D721Med (cell line): ENCODE results near the gene KYAT1.
A peak's percentile ranks its signal among the peaks of the same experiment; 100 is the strongest.

ENCODE experiments used
- DNase-seq: peaks from one replicate; pipeline ENCODE4 v3.0.0; 2011; ENCODE audit warnings: low spot score; ENCODE audit not compliant: insufficient read length
- FAIRE-seq: peaks from 2 replicates; lab custom pipeline; 2011; peaks lifted over from hg19 to GRCh38; lab: Jason Lieb, UNC
- TF ChIP-seq, protein P1 (sequence below): IDR thresholded peaks from 2 replicates; pipeline ENCODE4 v1.5.1; 2012; ENCODE audit warnings: mild to moderate bottlenecking, control low read depth; ENCODE audit not compliant: insufficient read depth; ENCODE audit errors: missing control alignments

Gene KYAT1

DNA sequence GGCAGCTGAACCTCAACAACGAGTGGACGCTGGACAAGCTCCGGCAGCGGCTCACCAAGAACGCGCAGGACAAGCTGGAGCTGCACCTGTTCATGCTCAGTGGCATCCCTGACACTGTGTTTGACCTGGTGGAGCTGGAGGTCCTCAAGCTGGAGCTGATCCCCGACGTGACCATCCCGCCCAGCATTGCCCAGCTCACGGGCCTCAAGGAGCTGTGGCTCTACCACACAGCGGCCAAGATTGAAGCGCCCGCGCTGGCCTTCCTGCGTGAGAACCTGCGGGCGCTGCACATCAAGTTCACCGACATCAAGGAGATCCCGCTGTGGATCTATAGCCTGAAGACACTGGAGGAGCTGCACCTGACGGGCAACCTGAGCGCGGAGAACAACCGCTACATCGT, 26.6 kb upstream of the KYAT1 start:
- DNase-seq (peak; percentile 8), FAIRE-seq (no peak)
- TF ChIP-seq, protein P1, sequence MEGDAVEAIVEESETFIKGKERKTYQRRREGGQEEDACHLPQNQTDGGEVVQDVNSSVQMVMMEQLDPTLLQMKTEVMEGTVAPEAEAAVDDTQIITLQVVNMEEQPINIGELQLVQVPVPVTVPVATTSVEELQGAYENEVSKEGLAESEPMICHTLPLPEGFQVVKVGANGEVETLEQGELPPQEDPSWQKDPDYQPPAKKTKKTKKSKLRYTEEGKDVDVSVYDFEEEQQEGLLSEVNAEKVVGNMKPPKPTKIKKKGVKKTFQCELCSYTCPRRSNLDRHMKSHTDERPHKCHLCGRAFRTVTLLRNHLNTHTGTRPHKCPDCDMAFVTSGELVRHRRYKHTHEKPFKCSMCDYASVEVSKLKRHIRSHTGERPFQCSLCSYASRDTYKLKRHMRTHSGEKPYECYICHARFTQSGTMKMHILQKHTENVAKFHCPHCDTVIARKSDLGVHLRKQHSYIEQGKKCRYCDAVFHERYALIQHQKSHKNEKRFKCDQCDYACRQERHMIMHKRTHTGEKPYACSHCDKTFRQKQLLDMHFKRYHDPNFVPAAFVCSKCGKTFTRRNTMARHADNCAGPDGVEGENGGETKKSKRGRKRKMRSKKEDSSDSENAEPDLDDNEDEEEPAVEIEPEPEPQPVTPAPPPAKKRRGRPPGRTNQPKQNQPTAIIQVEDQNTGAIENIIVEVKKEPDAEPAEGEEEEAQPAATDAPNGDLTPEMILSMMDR, result no peak

DNA sequence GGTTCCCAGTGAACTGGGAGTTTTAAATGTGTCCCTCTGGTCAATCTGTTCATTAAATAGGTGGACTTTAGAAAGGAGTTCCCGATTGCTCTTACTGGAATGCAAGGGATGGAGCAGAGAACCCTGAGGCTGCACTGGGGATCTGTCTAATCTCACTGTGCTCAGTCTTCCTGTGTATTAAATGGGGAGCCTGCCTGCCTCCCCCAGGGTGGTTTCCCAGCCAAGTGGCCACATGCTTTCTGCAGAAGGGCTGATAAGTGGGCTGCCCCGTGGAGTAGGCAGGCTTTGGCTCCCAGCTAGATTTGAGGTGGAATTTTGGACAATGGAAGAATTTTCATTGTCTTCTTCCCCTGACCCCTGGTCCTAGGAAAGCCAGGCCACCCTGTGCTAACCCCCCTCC, 25.0 kb upstream of the KYAT1 start:
- no peak for FAIRE-seq
- TF ChIP-seq, protein P1, result no peak

DNA sequence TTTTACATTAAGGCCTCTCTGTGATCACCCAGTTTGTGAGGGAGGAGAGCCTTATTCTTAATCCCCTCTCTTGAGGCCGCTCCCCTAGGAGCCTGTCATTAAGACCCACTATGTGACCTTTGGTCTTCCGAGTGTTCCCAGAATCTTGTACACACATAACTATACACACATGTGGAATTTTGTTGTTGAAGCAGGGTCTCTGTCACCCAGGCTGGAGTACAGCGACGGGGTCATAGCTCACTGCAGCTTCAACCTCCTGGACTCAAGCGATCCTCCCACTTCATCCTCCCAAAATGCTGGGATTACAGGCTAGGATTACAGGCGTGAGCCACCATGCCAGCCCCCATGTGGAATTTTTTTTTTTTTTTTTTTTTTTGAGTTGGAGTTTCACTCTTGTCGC, 24.2 kb upstream of the KYAT1 start:
- FAIRE-seq, result no peak
- TF ChIP-seq, protein P1, result no peak
- DNase-seq, result peak; percentile 17

More for the DNA sequence above, 25.0 kb upstream of the KYAT1 start:
- DNase-seq, result no peak

DNA sequence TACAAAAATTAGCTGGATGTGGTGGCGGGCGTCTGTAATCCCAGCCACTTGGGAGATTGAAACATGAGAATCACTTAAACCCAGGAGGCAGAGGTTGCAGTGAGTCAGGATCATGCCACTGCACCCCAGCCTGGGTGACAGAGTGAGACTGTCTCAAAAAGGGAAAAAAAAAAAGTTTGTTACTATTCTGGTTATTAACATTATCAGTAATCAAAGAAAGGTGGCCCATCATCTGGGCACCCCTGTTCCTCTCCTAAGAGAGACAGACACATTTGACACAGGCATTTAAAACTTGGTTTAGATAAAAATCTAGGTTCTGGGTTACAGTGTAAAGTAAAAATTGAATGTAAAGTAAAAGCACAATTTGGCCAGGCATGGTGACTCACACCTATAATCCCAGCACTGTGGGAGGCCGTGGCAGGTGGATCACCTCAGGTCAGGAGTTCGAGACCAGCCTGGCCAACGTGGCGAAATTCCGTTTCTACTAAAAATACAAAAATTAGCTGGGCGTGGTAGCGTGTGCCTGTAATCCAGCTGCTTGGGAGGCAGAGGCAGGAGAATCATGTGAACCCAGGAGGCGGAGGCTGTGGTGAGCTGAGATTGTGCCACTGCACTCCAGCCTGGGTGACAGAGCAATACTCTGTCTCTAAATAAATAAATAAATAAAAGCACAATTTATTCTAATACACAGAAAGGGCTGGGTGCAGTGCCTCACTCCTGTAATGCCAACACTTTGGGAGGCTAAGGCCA, 22.3 kb upstream of the KYAT1 start:
- FAIRE-seq, result no peak
- TF ChIP-seq, protein P1, result no peak
- DNase-seq, result no peak

DNA sequence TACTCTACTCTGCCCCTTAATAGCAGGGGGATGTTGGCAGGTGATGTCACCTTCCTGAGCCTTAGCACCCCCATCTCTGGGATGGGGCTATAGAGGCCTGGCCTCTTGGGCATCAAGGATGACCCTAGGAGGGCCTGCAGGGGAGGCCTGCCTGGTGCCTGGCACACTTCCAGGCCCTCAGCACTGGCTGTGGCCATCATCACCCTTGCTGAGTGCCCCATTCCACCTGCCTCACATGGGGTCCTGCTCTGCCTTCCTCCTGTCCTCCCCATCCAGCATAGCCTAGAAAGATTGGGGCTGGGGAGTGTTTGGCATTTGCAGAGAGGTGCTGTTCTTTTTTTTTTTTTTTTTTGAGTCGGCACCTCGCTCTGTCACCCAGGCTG, 21.3 kb upstream of the KYAT1 start:
- TF ChIP-seq, protein P1, result no peak
- DNase-seq (no peak), FAIRE-seq (no peak)

DNA sequence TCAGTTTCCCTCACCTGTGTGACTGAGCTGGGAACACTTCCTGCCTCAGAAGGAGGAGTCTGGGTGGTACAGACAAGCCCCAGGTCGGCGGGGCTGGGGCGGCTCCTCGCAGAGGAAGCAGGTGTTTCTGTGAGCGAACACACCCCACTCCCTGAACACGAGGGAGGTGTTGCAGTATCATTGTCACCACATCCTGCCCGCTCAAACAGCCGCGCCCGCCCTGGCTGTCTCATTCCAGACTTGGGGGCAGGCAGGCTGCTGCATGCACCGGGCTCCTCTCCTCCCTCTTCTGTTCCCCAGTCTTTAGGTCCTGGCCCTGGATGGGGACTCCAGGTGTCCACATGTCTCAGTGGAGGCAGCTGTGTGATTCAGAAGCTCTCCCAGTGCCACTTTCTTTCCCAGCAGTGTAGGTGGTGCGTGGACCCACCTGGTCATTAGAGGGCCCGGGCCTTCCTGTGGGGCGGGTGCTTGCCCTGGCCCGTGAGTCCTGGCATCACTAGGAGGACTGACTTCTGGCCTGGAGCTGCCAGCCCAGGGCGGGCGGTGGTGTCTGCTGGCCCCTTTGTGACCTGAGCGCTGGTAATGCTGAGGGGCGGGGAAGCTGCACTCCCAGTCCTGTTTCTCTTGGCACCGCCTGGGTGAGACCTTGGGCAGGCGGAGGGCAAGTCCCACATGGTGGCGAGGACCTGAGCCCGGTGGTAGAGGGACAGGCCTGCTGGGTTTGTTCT, 20.8 kb upstream of the KYAT1 start:
- TF ChIP-seq, protein P1, result no peak
- DNase-seq, result peak; percentile 4
- no peak for FAIRE-seq

DNA sequence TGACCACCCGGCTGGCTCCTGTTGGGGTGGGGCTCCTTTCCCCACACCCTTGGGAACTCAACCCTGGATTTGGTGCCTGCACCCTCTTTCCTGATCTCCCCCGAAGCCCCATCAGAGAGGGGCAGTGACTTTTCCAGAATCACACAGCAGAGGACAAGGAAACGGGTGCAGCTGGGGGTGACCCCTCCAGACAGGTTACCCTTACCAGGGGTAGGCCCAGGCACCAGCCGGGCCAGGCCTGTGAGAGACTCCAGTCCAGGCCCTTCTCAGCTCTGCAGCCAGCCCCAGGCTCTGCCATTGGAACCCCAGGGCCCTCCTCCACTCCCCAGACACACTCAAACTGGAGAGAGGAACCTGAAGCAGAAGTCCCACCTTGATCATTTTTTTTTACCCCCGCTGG, 20.1 kb upstream of the KYAT1 start:
- DNase-seq, result no peak
- FAIRE-seq, result no peak
- TF ChIP-seq, protein P1, result no peak
